BJ (cell line): ENCODE results near the gene TRIM38. TPM values are rescaled to one million over a fixed set of nuclear protein-coding genes. Genes with fewer than 3 reads are reported as not detected.

ENCODE experiments used
- CTCF ChIA-PET: fragments of 350-600 bp; formaldehyde crosslinking; extraction: SDS; loops from one replicate; lab custom pipeline; 2021; ENCODE audit warnings: antibody characterized with exemption, inconsistent platforms; lab: Yijun Ruan, JAX
- POLR2A ChIA-PET: fragments of 300-600 bp; sonication (Branson Sonifier 250); formaldehyde crosslinking; extraction: SDS; loops from one replicate; lab custom pipeline; 2021; ENCODE audit warnings: antibody characterized with exemption; lab: Charles Lee
- DNase-seq: peaks from one replicate; pipeline ENCODE4 v3.0.0-alpha.2; 2011; ENCODE audit warnings: low read depth
- H3K27me3 ChIP-seq: 2 replicates; pipeline ENCODE4 v1.6.0; 2011; ENCODE audit warnings: low read length; ENCODE audit not compliant: control insufficient read depth, insufficient read depth
- H3K36me3 ChIP-seq: 2 replicates; pipeline ENCODE4 v1.5.1; 2011; ENCODE audit warnings: low read length; ENCODE audit not compliant: control insufficient read depth, insufficient read depth
- H3K4me3 ChIP-seq: 2 replicates; pipeline ENCODE4 v1.5.1; 2011; ENCODE audit warnings: low read depth, mild to moderate bottlenecking, control low read depth, low read length
- CTCF ChIP-seq: IDR thresholded peaks from 2 replicates; pipeline ENCODE4 v1.5.1; 2011; ENCODE audit warnings: low read depth, mild to moderate bottlenecking, control low read depth, inconsistent platforms, low read length, moderate library complexity; ENCODE audit not compliant: insufficient read depth
- polyA minus RNA-seq: library from RNA; depleted of rRNA, polyadenylated mRNA; stranded (reverse); fragments of >200 nt; gene quantifications from 2 replicates; pipeline ENCODE4 v1.2.3, GENCODE V29; 2011; rRNA and poly(A)+ RNA removed
- polyA plus RNA-seq: library from polyadenylated mRNA; depleted of rRNA; stranded (reverse); fragments of >200 nt; gene quantifications from 2 replicates; pipeline ENCODE4 v1.2.3, GENCODE V29; 2011; rRNA removed

TRIM38 gene
- 4.7 and 7.7 TPM in 2 replicates for polyA plus RNA-seq
- polyA minus RNA-seq = 5.7 and 6.0 TPM in 2 replicates

GRCh38 chr6:25962149-25963127 lies at the start of gene TRIM38:
TRIM38 (plus strand) TSS chr6:25962802; CDS start chr6:25966523, 3,721 bp downstream.
- Histone ChIP-seq H3K4me3 (peak within 1 kb of the TSS; percentile 70), H3K27me3 (no peaks in the 10 kb centered on the region), H3K36me3 (peaks cover 10% of the 10 kb centered on the region)
- DNase-seq = peak; percentile 83
- CTCF ChIA-PET = interaction anchor here (0.6 to 1.3 kb wide), 5 partner anchors 14 to 1167 kb away, joined by 3 to 5 read pairs (median 4); no protein-coding TSS in a partner anchor
- TF ChIP-seq CTCF = no peak
- POLR2A ChIA-PET = interaction anchor here (0.6 to 1.0 kb wide), 2 partner anchors 9 to 70 kb away, joined by 3 to 4 read pairs; no protein-coding TSS in a partner anchor

- TF ChIP-seq CTCF = no peak
- DNase-seq = no peak
- Histone ChIP-seq H3K27me3 (no peaks in the 10 kb centered on the region; the same call in 1 of the 2 replicates), H3K36me3 (no peaks in the 10 kb centered on the region), H3K4me3 (no peak overlapping the region)
- CTCF ChIA-PET = no interaction called here
- POLR2A ChIA-PET = no interaction called here
Measured at GRCh38 chr6:25913741-25914140, 48.9 kb upstream of the TRIM38 start.

GRCh38 chr6:25916330-25916729 lies 46.3 kb upstream of the TRIM38 start:
- ChIA-PET CTCF (no interaction called here), POLR2A (no interaction called here)
- Histone ChIP-seq H3K36me3 (no peaks in the 10 kb centered on the region), H3K27me3 (no peaks in the 10 kb centered on the region; the same call in 1 of the 2 replicates), H3K4me3 (no peak overlapping the region)
- no peak for TF ChIP-seq CTCF
- DNase-seq = no peak

- ChIA-PET CTCF (no interaction called here), POLR2A (no interaction called here)
- no peaks in the 10 kb centered on the region; the same call in 1 of the 2 replicates for H3K27me3 ChIP-seq
- TF ChIP-seq CTCF = no peak
- DNase-seq = no peak
- H3K36me3 ChIP-seq = no peaks in the 10 kb centered on the region
- no peak overlapping the region for H3K4me3 ChIP-seq
Measured at GRCh38 chr6:25916789-25917490, 45.7 kb upstream of the TRIM38 start.
